Adrenal gland (tissue), 5 donors: Measurements from ENCODE around the gene CALM3.

Experiments used
- CTCF ChIP-seq, 6 experiments: fragments of 450-650 bp in 4 of 6; fragments of 200-600 bp in 2 of 6; sonication (generic) in 1 of 6; IDR thresholded peaks; 1 replicate in 5 of 6; 2 replicates in 1 of 6; pipeline versions ENCODE4 v1.5.1 to v1.8.0; 2016 to 2021; ENCODE audit warnings: antibody characterized with exemption in 6 of 6, mild to moderate bottlenecking in 2 of 6, moderate library complexity in 1 of 6
- POLR2A ChIP-seq, 2 donors: fragments of 450-650 bp; IDR thresholded peaks; one replicate each; pipeline ENCODE4 v1.6.1; 2017; ENCODE audit warnings: antibody characterized with exemption in 2 of 2, mild to moderate bottlenecking in 2 of 2, moderate library complexity in 1 of 2
- donor health status: DM: no; HTN: no; CAD: no.

- TF ChIP-seq CTCF (IDR thresholded peaks at IDR 0.05) (no peak), POLR2A (IDR thresholded peaks at IDR 0.05) (no peak)
Observed at GRCh38 chr19:46610413-46610775, 9.3 kb downstream of the CALM3 start.
